Nephron progenitor cell (in vitro differentiated cells): ENCODE results near the gene AVEN.

Source experiments
- DNase-seq: peaks from one replicate; pipeline ENCODE4 v3.0.0; 2021
- H3K27ac Mint-ChIP-seq: 2 replicates; pipeline ENCODE4 v1.8.0; 2021; ENCODE audit warnings: mild to moderate bottlenecking, moderate library complexity, mixed read lengths
- H3K27me3 Mint-ChIP-seq: 2 replicates; pipeline ENCODE4 v1.8.0; 2021; ENCODE audit warnings: mild to moderate bottlenecking, low read depth, mixed read lengths; ENCODE audit not compliant: poor library complexity
- H3K36me3 Mint-ChIP-seq: 2 replicates; pipeline ENCODE4 v1.8.0; 2021; ENCODE audit warnings: low read depth, mixed read lengths
- H3K4me1 Mint-ChIP-seq: 2 replicates; pipeline ENCODE4 v1.8.0; 2021; ENCODE audit warnings: mixed read lengths
- H3K4me3 Mint-ChIP-seq: 2 replicates; pipeline ENCODE4 v1.8.0; 2021; ENCODE audit warnings: mild to moderate bottlenecking, moderate library complexity, mixed read lengths
- H3K9me3 Mint-ChIP-seq: 2 replicates; pipeline ENCODE4 v1.8.0; 2021; ENCODE audit warnings: mild to moderate bottlenecking, moderate library complexity, mixed read lengths
- CTCF ChIP-seq: fragments of 200-600 bp; sonication (generic); IDR thresholded peaks from 2 replicates; pipeline ENCODE4 v1.5.0; 2021; ENCODE audit warnings: antibody characterized with exemption

Gene AVEN

GRCh38 chr15:33980159-33980558 lies 58.8 kb downstream of the AVEN start:
- no peak for TF ChIP-seq CTCF
- Mint-ChIP-seq H3K27me3 (peaks cover 3% of the 10 kb centered on the region), H3K4me3 (no peak overlapping the region), H3K36me3 (no peaks in the 10 kb centered on the region), H3K9me3 (no peaks in the 10 kb centered on the region), H3K4me1 (peaks cover 6% of the 10 kb centered on the region), H3K27ac (no peak overlapping the region)
- no peak for DNase-seq

GRCh38 chr15:33975022-33975565 lies 63.9 kb downstream of the AVEN start:
- Mint-ChIP-seq H3K9me3 (no peaks in the 10 kb centered on the region), H3K27me3 (no peaks in the 10 kb centered on the region), H3K27ac (no peak overlapping the region), H3K4me3 (no peak overlapping the region), H3K4me1 (no peaks in the 10 kb centered on the region), H3K36me3 (no peaks in the 10 kb centered on the region)
- TF ChIP-seq CTCF: no peak
- DNase-seq: no peak

GRCh38 chr15:33971811-33972210 lies 67.2 kb downstream of the AVEN start:
- no peak for DNase-seq
- Mint-ChIP-seq H3K27ac (no peak overlapping the region), H3K4me1 (peaks cover 15% of the 10 kb centered on the region), H3K4me3 (no peak overlapping the region), H3K36me3 (no peaks in the 10 kb centered on the region), H3K9me3 (no peaks in the 10 kb centered on the region), H3K27me3 (no peaks in the 10 kb centered on the region)
- TF ChIP-seq CTCF: no peak

- H3K9me3 Mint-ChIP-seq: no peaks in the 10 kb centered on the region
- TF ChIP-seq CTCF: no peak
- DNase-seq: no peak
- H3K36me3 Mint-ChIP-seq: no peaks in the 10 kb centered on the region
- H3K27me3 Mint-ChIP-seq: no peaks in the 10 kb centered on the region
- H3K27ac Mint-ChIP-seq: no peak overlapping the region
- peaks cover 20% of the 10 kb centered on the region for H3K4me1 Mint-ChIP-seq
- no peak overlapping the region for H3K4me3 Mint-ChIP-seq
Observed at GRCh38 chr15:33968821-33969220, 70.2 kb downstream of the AVEN start.

- H3K36me3 Mint-ChIP-seq: no peaks in the 10 kb centered on the region
- peak within 1 kb of the TSS; percentile 7 for H3K27ac Mint-ChIP-seq
- DNase-seq: no peak
- TF ChIP-seq CTCF: no peak
- peaks cover 21% of the 10 kb centered on the region for H3K4me1 Mint-ChIP-seq
- no peak within 1 kb of the TSS for H3K4me3 Mint-ChIP-seq
- no peaks in the 10 kb centered on the region for H3K27me3 Mint-ChIP-seq
- H3K9me3 Mint-ChIP-seq: no peaks in the 10 kb centered on the region
Observed at GRCh38 chr15:33968224-33968623, 70.8 kb downstream of the AVEN start, which contains the start of gene CHRM5. TSS of gene CHRM5 (plus strand) at chr15:33968497. CDS start at chr15:34062718, 94,221 bp downstream.

- H3K4me1 Mint-ChIP-seq: peaks cover 21% of the 10 kb centered on the region
- no peak for DNase-seq
- TF ChIP-seq CTCF: no peak
- no peaks in the 10 kb centered on the region for H3K27me3 Mint-ChIP-seq
- H3K9me3 Mint-ChIP-seq: no peaks in the 10 kb centered on the region
- no peaks in the 10 kb centered on the region for H3K36me3 Mint-ChIP-seq
- H3K4me3 Mint-ChIP-seq: no peak overlapping the region
- no peak overlapping the region for H3K27ac Mint-ChIP-seq
Observed at GRCh38 chr15:33964665-33965040, 74.4 kb downstream of the AVEN start.
